ENCODE data around the gene PREX1.

The PREX1 gene

GRCh38 chr20:48642105-48642880, 185.5 kb downstream of the PREX1 start:
- Histone ChIP-seq H3K79me1 (ENCODE audit: low read depth, low read length) (no peaks in the 10 kb centered on the region), H2AK5ac (ENCODE audit: low read depth, low read length) (no peak overlapping the region), H3K36me3 (replicated peaks in 1 of 2; ENCODE audit: control insufficient read depth in 2 of 2, insufficient read depth in 2 of 2, low read length in 2 of 2) (peaks cover 11 to 99% of the 10 kb centered on the region in 2 donors), H3K23ac (ENCODE audit: low read depth, low read length, poor library complexity) (no peak overlapping the region), H3K18ac (ENCODE audit: low read length) (peak overlapping the region; percentile 60), H4K8ac (ENCODE audit: low read depth, low read length) (no peak overlapping the region), H2BK120ac (ENCODE audit: low read depth, low read length) (no peak overlapping the region), H3K27me3 (ENCODE audit: control insufficient read depth in 3 of 3, insufficient read depth in 3 of 3, low read depth in 1 of 3, low read length in 3 of 3) (no peaks in the 10 kb centered on the region), H2BK15ac (ENCODE audit: low read length) (no peak overlapping the region), H2BK5ac (ENCODE audit: low read length) (no peak overlapping the region), H3K27ac (replicated peaks; ENCODE audit: low read length) (no peak overlapping the region), H3K4me2 (ENCODE audit: insufficient read depth, low read length, poor library complexity, severe bottlenecking) (no peak overlapping the region), H3K4me1 (ENCODE audit: control insufficient read depth in 2 of 2, insufficient read depth in 1 of 2, low read depth in 1 of 2, low read length in 2 of 2) (no peaks in the 10 kb centered on the region), H2AFZ (ENCODE audit: low read length) (no peak overlapping the region), H3K4ac (ENCODE audit: low read length) (no peak overlapping the region), H3K9ac (ENCODE audit: low read depth, low read length, poor library complexity) (no peak overlapping the region), H3K9me3 (replicated peaks in 1 of 2; ENCODE audit: control insufficient read depth in 2 of 2, insufficient read depth in 1 of 2, low read depth in 1 of 2, low read length in 2 of 2) (no peaks in the 10 kb centered on the region), H4K91ac (ENCODE audit: low read depth, low read length, poor library complexity) (no peak overlapping the region), H3K4me3 (ENCODE audit: low read length in 2 of 2) (peak overlapping the region in 1 of 2 donors; percentile 60), H2BK12ac (ENCODE audit: low read length) (no peak overlapping the region), H3K14ac (ENCODE audit: low read length) (no peak overlapping the region)
- no peak for DNase-seq (ENCODE audit: low spot score)
- no CpG with 5 or more reads among the region's 11 CpGs for WGBS, 2 donors (ENCODE audit: extremely low coverage in 2 of 2, insufficient read length in 2 of 2, insufficient replicate concordance in 1 of 2)

DNA sequence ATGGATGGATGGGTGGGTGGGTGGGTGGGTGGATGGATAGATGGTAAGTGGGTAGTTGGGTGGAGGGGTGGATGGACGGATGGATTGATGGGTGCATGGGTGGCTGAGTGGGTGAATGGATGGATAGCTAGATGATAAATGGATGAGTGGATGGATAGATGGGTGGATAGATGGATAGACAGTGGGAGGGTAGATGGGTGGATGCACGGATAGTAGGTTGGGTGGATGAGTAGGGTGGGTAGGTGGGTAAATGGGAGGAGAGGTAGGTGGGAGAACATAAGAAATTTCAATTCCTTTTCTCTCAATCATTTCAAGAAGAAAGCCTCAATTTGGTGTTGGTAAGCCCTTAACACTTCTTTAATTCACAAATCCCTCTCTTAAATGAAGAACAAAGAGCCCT, 186.9 kb downstream of the PREX1 start:
- H4K8ac ChIP-seq (ENCODE audit: low read depth, low read length): no peak overlapping the region
- no peak overlapping the region for H2BK15ac ChIP-seq (ENCODE audit: low read length)
- H2BK5ac ChIP-seq (ENCODE audit: low read length): no peak overlapping the region
- H3K27ac ChIP-seq (replicated peaks; ENCODE audit: low read length): no peak overlapping the region
- no peak for DNase-seq (ENCODE audit: low spot score)
- no peak overlapping the region for H3K4me2 ChIP-seq (ENCODE audit: insufficient read depth, low read length, poor library complexity, severe bottlenecking)
- H4K91ac ChIP-seq (ENCODE audit: low read depth, low read length, poor library complexity): no peak overlapping the region
- H3K14ac ChIP-seq (ENCODE audit: low read length): no peak overlapping the region
- no peaks in the 10 kb centered on the region for H3K79me1 ChIP-seq (ENCODE audit: low read depth, low read length)
- H3K9ac ChIP-seq (ENCODE audit: low read depth, low read length, poor library complexity): no peak overlapping the region
- H3K4ac ChIP-seq (ENCODE audit: low read length): no peak overlapping the region
- H3K9me3 ChIP-seq (replicated peaks in 1 of 2; ENCODE audit: control insufficient read depth in 2 of 2, insufficient read depth in 1 of 2, low read depth in 1 of 2, low read length in 2 of 2): no peaks in the 10 kb centered on the region
- no peaks in the 10 kb centered on the region for H3K27me3 ChIP-seq (ENCODE audit: control insufficient read depth in 3 of 3, insufficient read depth in 3 of 3, low read depth in 1 of 3, low read length in 3 of 3)
- no peak overlapping the region for H3K4me3 ChIP-seq (ENCODE audit: low read length in 2 of 2)
- H3K18ac ChIP-seq (ENCODE audit: low read length): no peak overlapping the region
- H2AFZ ChIP-seq (ENCODE audit: low read length): no peak overlapping the region
- H3K4me1 ChIP-seq (ENCODE audit: control insufficient read depth in 2 of 2, insufficient read depth in 1 of 2, low read depth in 1 of 2, low read length in 2 of 2): no peaks in the 10 kb centered on the region
- H2AK5ac ChIP-seq (ENCODE audit: low read depth, low read length): no peak overlapping the region
- peaks cover 8 to 98% of the 10 kb centered on the region in 2 donors for H3K36me3 ChIP-seq (replicated peaks in 1 of 2; ENCODE audit: control insufficient read depth in 2 of 2, insufficient read depth in 2 of 2, low read length in 2 of 2)
- no peak overlapping the region for H2BK120ac ChIP-seq (ENCODE audit: low read depth, low read length)
- no peak overlapping the region for H3K23ac ChIP-seq (ENCODE audit: low read depth, low read length, poor library complexity)
- 100% methylated on average over 2 of the region's 2 CpGs; no CpG with 5 or more reads in 1 of the 2 donors for WGBS, 2 donors (ENCODE audit: extremely low coverage in 2 of 2, insufficient read length in 2 of 2, insufficient replicate concordance in 1 of 2)
- H2BK12ac ChIP-seq (ENCODE audit: low read length): no peak overlapping the region

DNA sequence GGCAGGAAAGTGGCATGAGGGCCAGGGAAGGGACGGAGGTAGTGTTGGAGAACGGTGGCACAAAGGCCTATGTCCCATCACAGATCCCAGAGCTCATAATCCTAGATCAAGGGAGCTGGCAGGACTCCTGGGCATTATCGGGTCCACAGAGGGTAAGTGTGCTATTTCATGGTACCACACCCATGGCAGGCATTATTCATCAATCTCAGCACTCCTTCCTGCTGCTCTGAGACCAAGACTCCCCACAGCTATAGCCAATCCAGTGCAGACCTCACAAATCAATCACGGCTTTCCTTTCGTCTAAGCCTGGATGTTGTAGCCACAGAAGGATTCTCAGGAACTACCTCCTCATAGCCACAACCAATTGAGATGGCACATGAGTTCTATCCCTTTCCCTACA, 187.9 kb downstream of the PREX1 start:
- H3K79me1 ChIP-seq (ENCODE audit: low read depth, low read length): no peaks in the 10 kb centered on the region
- no peak overlapping the region for H2AK5ac ChIP-seq (ENCODE audit: low read depth, low read length)
- no peak overlapping the region for H2BK12ac ChIP-seq (ENCODE audit: low read length)
- no peak overlapping the region for H4K8ac ChIP-seq (ENCODE audit: low read depth, low read length)
- H4K91ac ChIP-seq (ENCODE audit: low read depth, low read length, poor library complexity): no peak overlapping the region
- no peak overlapping the region for H3K14ac ChIP-seq (ENCODE audit: low read length)
- H2BK120ac ChIP-seq (ENCODE audit: low read depth, low read length): no peak overlapping the region
- no peaks in the 10 kb centered on the region for H3K4me1 ChIP-seq (ENCODE audit: control insufficient read depth in 2 of 2, insufficient read depth in 1 of 2, low read depth in 1 of 2, low read length in 2 of 2)
- no peaks in the 10 kb centered on the region for H3K27me3 ChIP-seq (ENCODE audit: control insufficient read depth in 3 of 3, insufficient read depth in 3 of 3, low read depth in 1 of 3, low read length in 3 of 3)
- H3K9ac ChIP-seq (ENCODE audit: low read depth, low read length, poor library complexity): no peak overlapping the region
- H3K27ac ChIP-seq (replicated peaks; ENCODE audit: low read length): no peak overlapping the region
- no peak overlapping the region for H3K18ac ChIP-seq (ENCODE audit: low read length)
- no peak overlapping the region for H2BK15ac ChIP-seq (ENCODE audit: low read length)
- H2BK5ac ChIP-seq (ENCODE audit: low read length): no peak overlapping the region
- no peak overlapping the region for H3K23ac ChIP-seq (ENCODE audit: low read depth, low read length, poor library complexity)
- H3K4ac ChIP-seq (ENCODE audit: low read length): no peak overlapping the region
- peaks cover 3 to 98% of the 10 kb centered on the region in 2 donors for H3K36me3 ChIP-seq (replicated peaks in 1 of 2; ENCODE audit: control insufficient read depth in 2 of 2, insufficient read depth in 2 of 2, low read length in 2 of 2)
- no peak overlapping the region for H2AFZ ChIP-seq (ENCODE audit: low read length)
- H3K9me3 ChIP-seq (replicated peaks in 1 of 2; ENCODE audit: control insufficient read depth in 2 of 2, insufficient read depth in 1 of 2, low read depth in 1 of 2, low read length in 2 of 2): no peaks in the 10 kb centered on the region
- DNase-seq (ENCODE audit: low spot score): no peak
- no CpG with 5 or more reads among the region's 5 CpGs for WGBS, 2 donors (ENCODE audit: extremely low coverage in 2 of 2, insufficient read length in 2 of 2, insufficient replicate concordance in 1 of 2)
- H3K4me2 ChIP-seq (ENCODE audit: insufficient read depth, low read length, poor library complexity, severe bottlenecking): no peak overlapping the region
- no peak overlapping the region for H3K4me3 ChIP-seq (ENCODE audit: low read length in 2 of 2)

DNA sequence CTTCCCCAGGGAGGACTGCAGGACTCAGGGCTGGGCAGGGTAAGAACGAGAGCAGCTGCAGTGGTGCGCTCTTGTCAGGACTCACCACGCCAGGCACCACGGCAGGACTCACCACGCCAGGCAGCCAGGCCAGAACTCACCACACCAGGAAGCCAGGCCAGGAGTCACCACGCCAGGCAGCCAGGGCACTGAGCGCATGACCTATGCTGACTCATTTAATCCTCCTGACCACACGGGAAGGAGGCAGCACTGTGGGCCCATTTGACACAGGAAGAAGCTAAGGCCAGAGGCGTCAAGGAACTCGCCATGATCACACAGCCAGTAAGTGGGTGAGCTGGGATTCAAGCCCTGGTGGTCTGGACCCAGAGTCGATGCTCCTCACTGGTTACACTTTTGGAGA, 189.3 kb downstream of the PREX1 start:
- Histone ChIP-seq H3K9ac (ENCODE audit: low read depth, low read length, poor library complexity) (no peak overlapping the region), H2AK5ac (ENCODE audit: low read depth, low read length) (no peak overlapping the region), H3K9me3 (replicated peaks in 1 of 2; ENCODE audit: control insufficient read depth in 2 of 2, insufficient read depth in 1 of 2, low read depth in 1 of 2, low read length in 2 of 2) (no peaks in the 10 kb centered on the region), H3K4me2 (ENCODE audit: insufficient read depth, low read length, poor library complexity, severe bottlenecking) (no peak overlapping the region), H3K14ac (ENCODE audit: low read length) (no peak overlapping the region), H3K27ac (replicated peaks; ENCODE audit: low read length) (no peak overlapping the region), H3K4me1 (ENCODE audit: control insufficient read depth in 2 of 2, insufficient read depth in 1 of 2, low read depth in 1 of 2, low read length in 2 of 2) (no peaks in the 10 kb centered on the region), H3K4me3 (ENCODE audit: low read length in 2 of 2) (no peak overlapping the region), H3K23ac (ENCODE audit: low read depth, low read length, poor library complexity) (peak overlapping the region; percentile 38), H3K27me3 (ENCODE audit: control insufficient read depth in 3 of 3, insufficient read depth in 3 of 3, low read depth in 1 of 3, low read length in 3 of 3) (no peaks in the 10 kb centered on the region), H2BK15ac (ENCODE audit: low read length) (no peak overlapping the region), H3K18ac (ENCODE audit: low read length) (no peak overlapping the region), H4K91ac (ENCODE audit: low read depth, low read length, poor library complexity) (no peak overlapping the region), H3K4ac (ENCODE audit: low read length) (no peak overlapping the region), H3K36me3 (replicated peaks in 1 of 2; ENCODE audit: control insufficient read depth in 2 of 2, insufficient read depth in 2 of 2, low read length in 2 of 2) (peaks cover 1 to 98% of the 10 kb centered on the region in 2 donors), H3K79me1 (ENCODE audit: low read depth, low read length) (no peaks in the 10 kb centered on the region), H2BK120ac (ENCODE audit: low read depth, low read length) (no peak overlapping the region), H4K8ac (ENCODE audit: low read depth, low read length) (no peak overlapping the region), H2BK12ac (ENCODE audit: low read length) (no peak overlapping the region), H2BK5ac (ENCODE audit: low read length) (no peak overlapping the region), H2AFZ (ENCODE audit: low read length) (no peak overlapping the region)
- DNase-seq (ENCODE audit: low spot score): no peak
- WGBS, 2 donors (ENCODE audit: extremely low coverage in 2 of 2, insufficient read length in 2 of 2, insufficient replicate concordance in 1 of 2): no CpG with 5 or more reads among the region's 11 CpGs
